ENCODE data around the gene RNASEH1.

GRCh38 chr2:3526871-3527270 lies 31.3 kb downstream of the RNASEH1 start:
- TF ChIP-seq ZNF577 (CRISPR knock-in tag; IDR thresholded peaks at IDR 0.05; ENCODE audit: borderline replicate concordance, low read depth) = no peak
- no peak for TF ChIP-seq USF2 (IDR thresholded peaks at IDR 0.05; ENCODE audit: low read depth, low read length)
- no peak for TF ChIP-seq USF2 (CRISPR knock-in tag; IDR thresholded peaks at IDR 0.05; ENCODE audit: borderline replicate concordance)
- TF ChIP-seq TARDBP (CRISPR knock-in tag; IDR thresholded peaks at IDR 0.05) = no peak
- no peak for TF ChIP-seq ZNF563 (CRISPR knock-in tag; IDR thresholded peaks at IDR 0.05)
- TF ChIP-seq ZNF562 (CRISPR knock-in tag; IDR thresholded peaks at IDR 0.05; ENCODE audit: borderline replicate concordance) = no peak
- TF ChIP-seq CTCF (CRISPR knock-in tag; IDR thresholded peaks at IDR 0.05) = no peak
- no peak for TF ChIP-seq GABPB1 (CRISPR knock-in tag; IDR thresholded peaks at IDR 0.05)

Measured in HepG2 (cell line).